Measurements from ENCODE around the gene TARS3. TPM values are rescaled to one million over a fixed set of nuclear protein-coding genes. Genes with fewer than 3 reads are reported as not detected.

The TARS3 gene
- total and polyA plus RNA-seq, 10 donors, result 5.0 to 31.0 (median 16.7) TPM

DNA sequence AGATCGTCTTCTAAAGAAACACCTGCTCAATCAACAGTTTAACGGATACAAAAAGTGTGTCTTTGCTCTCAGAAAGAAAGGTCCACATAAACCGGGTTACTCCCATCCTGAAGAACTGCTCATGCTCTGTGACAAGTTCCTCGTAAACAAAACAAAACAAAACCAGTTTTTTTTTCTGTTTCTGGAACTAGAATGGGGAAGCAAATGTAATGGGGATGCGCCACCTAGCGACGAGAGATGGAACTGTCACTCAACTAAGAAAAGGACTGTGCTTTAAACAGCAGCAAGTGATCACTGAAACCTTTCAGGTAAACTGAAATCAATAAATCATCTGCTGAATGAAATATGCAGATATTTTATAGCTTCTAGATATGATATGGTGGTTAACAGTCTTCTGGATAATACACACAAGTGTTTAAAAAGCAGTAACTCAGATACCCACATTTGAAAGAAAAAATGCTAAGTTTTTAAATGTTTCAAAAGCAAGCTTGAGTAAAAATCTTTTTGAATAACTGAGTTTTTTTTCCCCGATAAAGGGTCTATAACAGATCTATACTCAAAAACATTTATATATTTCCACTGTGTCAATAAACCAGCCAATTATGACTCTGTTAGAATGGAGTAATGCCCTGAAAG lies 83.0 kb downstream of the TARS3 start:
- TF ChIP-seq POLR2A (IDR thresholded peaks at IDR 0.05) (no peak), POLR2AphosphoS5 (IDR thresholded peaks at IDR 0.05) (peak in 1 of 3 donors; percentile 28)
- TF ChIP-seq, protein P1, sequence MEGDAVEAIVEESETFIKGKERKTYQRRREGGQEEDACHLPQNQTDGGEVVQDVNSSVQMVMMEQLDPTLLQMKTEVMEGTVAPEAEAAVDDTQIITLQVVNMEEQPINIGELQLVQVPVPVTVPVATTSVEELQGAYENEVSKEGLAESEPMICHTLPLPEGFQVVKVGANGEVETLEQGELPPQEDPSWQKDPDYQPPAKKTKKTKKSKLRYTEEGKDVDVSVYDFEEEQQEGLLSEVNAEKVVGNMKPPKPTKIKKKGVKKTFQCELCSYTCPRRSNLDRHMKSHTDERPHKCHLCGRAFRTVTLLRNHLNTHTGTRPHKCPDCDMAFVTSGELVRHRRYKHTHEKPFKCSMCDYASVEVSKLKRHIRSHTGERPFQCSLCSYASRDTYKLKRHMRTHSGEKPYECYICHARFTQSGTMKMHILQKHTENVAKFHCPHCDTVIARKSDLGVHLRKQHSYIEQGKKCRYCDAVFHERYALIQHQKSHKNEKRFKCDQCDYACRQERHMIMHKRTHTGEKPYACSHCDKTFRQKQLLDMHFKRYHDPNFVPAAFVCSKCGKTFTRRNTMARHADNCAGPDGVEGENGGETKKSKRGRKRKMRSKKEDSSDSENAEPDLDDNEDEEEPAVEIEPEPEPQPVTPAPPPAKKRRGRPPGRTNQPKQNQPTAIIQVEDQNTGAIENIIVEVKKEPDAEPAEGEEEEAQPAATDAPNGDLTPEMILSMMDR (IDR thresholded peaks at IDR 0.05 in 8 of 11, conservative IDR thresholded peaks at IDR 0.05 in 3 of 11), result peak; percentile 82 to 97 (median 90)
- 22 to 26% (median 26%) methylated on average over 8 of the region's 8 CpGs for WGBS, 5 donors
- intact Hi-C loops (cut with DNase I; ENCODE audit: low total_unique reads), result loop anchor here (5.0 kb wide), 1 partner anchor 344 kb away; the partner anchor contains the start of gene SNRPA1
- peaks cover 21 to 45% (median 31%) of the 10 kb centered on the region in 6 donors for H3K4me1 ChIP-seq
- peak overlapping the region; percentile 57 to 85 (median 80) for H3K27ac ChIP-seq
- H3K9me3 ChIP-seq, result no peaks in the 10 kb centered on the region
- DNase-seq, result peak; percentile 84
- H3K4me3 ChIP-seq, result peak overlapping the region in 2 of 8 donors; percentile 2 to 40
- no peaks in the 10 kb centered on the region for H3K27me3 ChIP-seq (replicated peaks in 1 of 7)
- peaks cover 4 to 78% (median 42%) of the 10 kb centered on the region in 6 donors for H3K36me3 ChIP-seq

DNA sequence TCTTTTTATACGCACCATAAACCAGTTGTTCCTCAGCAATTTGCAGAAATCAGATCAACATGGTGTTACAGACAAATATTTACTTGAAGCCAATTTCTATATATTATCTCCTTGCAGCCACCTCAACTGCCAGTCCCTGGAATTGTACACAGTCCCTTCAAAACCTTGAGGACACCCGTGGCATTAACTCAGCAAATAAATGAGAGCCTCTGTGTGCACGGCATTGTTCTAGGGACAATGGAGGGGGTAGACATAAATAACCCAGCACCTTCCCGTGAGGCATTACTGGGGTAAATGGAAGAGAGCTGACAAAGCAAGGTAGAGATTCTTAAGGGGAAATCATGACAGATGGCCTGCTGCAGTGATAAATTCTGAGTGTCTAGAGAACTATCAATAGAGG lies 84.6 kb downstream of the TARS3 start:
- intact Hi-C loops (cut with DNase I; ENCODE audit: low total_unique reads), result loop anchor here (5.0 kb wide), 1 partner anchor 342 kb away; the partner anchor contains the start of gene SNRPA1
- 91 to 93% (median 92%) methylated on average over 4 of the region's 4 CpGs for WGBS, 5 donors
- TF ChIP-seq POLR2A (IDR thresholded peaks at IDR 0.05) (no peak), POLR2AphosphoS5 (IDR thresholded peaks at IDR 0.05) (no peak)
- TF ChIP-seq, protein P1 (IDR thresholded peaks at IDR 0.05 in 8 of 11, conservative IDR thresholded peaks at IDR 0.05 in 3 of 11), result no peak

DNA sequence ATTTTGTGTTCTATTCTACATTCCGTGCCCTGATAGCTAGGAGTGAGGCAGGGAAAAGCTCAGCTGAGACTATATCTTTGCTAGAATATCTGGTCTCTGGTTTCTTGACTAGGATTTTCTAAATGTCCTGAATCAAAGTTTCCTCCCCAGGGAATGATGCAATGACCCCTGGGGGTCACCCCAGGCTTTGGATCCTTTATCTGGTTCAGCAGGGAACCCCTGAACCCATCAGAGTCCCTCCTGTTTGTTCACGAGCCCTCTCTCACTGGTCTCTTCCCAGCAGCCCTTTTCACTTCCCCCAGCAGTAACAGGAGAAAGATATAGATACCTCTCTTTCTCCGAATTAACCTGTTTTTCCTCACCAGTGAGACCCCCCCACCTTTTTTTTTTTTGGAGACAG lies 86.4 kb downstream of the TARS3 start:
- Histone ChIP-seq H3K4me3 (no peak overlapping the region), H3K27me3 (replicated peaks in 1 of 7) (no peaks in the 10 kb centered on the region), H3K36me3 (peaks cover 0 to 51% (median 12%) of the 10 kb centered on the region in 6 donors), H3K9me3 (no peaks in the 10 kb centered on the region), H3K4me1 (peaks cover 21 to 32% (median 27%) of the 10 kb centered on the region in 6 donors), H3K27ac (no peak overlapping the region)
- TF ChIP-seq, protein P1 (IDR thresholded peaks at IDR 0.05 in 8 of 11, conservative IDR thresholded peaks at IDR 0.05 in 3 of 11), result no peak
- TF ChIP-seq POLR2AphosphoS5 (IDR thresholded peaks at IDR 0.05) (no peak), POLR2A (IDR thresholded peaks at IDR 0.05) (no peak)
- 84 to 96% (median 91%) methylated on average over 3 of the region's 3 CpGs for WGBS, 5 donors
- intact Hi-C loops (cut with DNase I; ENCODE audit: low total_unique reads), result no loop called here
- DNase-seq, result no peak

More for the DNA sequence above, 84.6 kb downstream of the TARS3 start:
- Histone ChIP-seq H3K36me3 (peaks cover 4 to 63% (median 28%) of the 10 kb centered on the region in 6 donors), H3K9me3 (no peaks in the 10 kb centered on the region), H3K4me1 (peaks cover 21 to 36% (median 28%) of the 10 kb centered on the region in 6 donors), H3K27me3 (replicated peaks in 1 of 7) (no peaks in the 10 kb centered on the region), H3K4me3 (no peak overlapping the region), H3K27ac (peak overlapping the region in 3 of 8 donors; percentile 81 to 85 (median 82))
- DNase-seq, result no peak

DNA sequence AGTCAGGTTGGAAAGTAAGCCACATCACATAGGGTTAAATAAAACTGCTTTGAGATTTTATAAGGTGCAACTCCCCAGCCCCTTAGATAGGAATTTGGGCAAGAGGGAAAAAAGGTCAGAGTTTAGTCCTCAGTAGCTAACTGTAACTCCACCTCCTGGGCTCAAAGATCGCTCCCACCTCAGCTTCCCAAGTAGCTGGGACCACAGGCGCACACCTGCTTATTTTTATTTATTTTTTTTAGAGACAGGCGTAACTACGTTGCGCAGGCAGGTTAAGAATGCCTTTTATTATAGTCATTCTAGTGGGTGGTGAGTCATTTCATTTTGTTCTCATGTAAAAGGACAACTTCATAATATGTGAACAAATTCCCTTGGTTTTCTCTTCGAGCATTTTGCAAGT lies 86.8 kb downstream of the TARS3 start:
- no peak for DNase-seq
- WGBS, 5 donors, result 88 to 96% (median 92%) methylated on average over 6 of the region's 6 CpGs
- Histone ChIP-seq H3K4me1 (peaks cover 21 to 28% (median 23%) of the 10 kb centered on the region in 6 donors), H3K36me3 (peaks cover 0 to 51% (median 11%) of the 10 kb centered on the region in 6 donors), H3K9me3 (no peaks in the 10 kb centered on the region), H3K27me3 (replicated peaks in 1 of 7) (no peaks in the 10 kb centered on the region), H3K4me3 (no peak overlapping the region), H3K27ac (no peak overlapping the region)
- TF ChIP-seq POLR2A (IDR thresholded peaks at IDR 0.05) (no peak), POLR2AphosphoS5 (IDR thresholded peaks at IDR 0.05) (no peak)
- TF ChIP-seq, protein P1 (IDR thresholded peaks at IDR 0.05 in 8 of 11, conservative IDR thresholded peaks at IDR 0.05 in 3 of 11), result no peak
- intact Hi-C loops (cut with DNase I; ENCODE audit: low total_unique reads), result no loop called here
